H1 (cell line): ENCODE data around the gene MTMR2. TPM values are rescaled to one million over a fixed set of nuclear protein-coding genes. Genes with fewer than 3 reads are reported as not detected.
A peak's percentile ranks its signal among the peaks of the same experiment; 100 is the strongest.

ENCODE experiments used
- CTCF ChIA-PET: fragments of 300-600 bp; sonication (Branson Sonifier 250); formaldehyde crosslinking; loops from one replicate; lab custom pipeline; 2021; ENCODE audit not compliant: partially characterized antibody; lab: Charles Lee
- POLR2A ChIA-PET: fragments of 300-600 bp; sonication (Branson Sonifier 250); formaldehyde crosslinking; loops from one replicate; lab custom pipeline; 2021; ENCODE audit warnings: inconsistent platforms; ENCODE audit not compliant: partially characterized antibody; lab: Charles Lee
- DNase-seq, 2 experiments: peaks; one replicate each; pipeline versions ENCODE4 v3.0.0 to v3.0.0-alpha.2; 2010 to 2022; ENCODE audit warnings: low spot score in 2 of 2, low read depth in 1 of 2, mixed read lengths in 1 of 2
- FAIRE-seq: peaks from 2 replicates; lab custom pipeline; 2011; peaks lifted over from hg19 to GRCh38; lab: Jason Lieb, UNC
- H2AFZ ChIP-seq: 2 replicates; pipeline ENCODE4 v1.8.1; 2012; ENCODE audit warnings: low read length, inconsistent platforms
- H2AK5ac ChIP-seq: 2 replicates; pipeline ENCODE4 v1.6.1; 2013; ENCODE audit warnings: low read depth, low read length
- H2BK120ac ChIP-seq: replicated peaks from 2 replicates; pipeline ENCODE3; 2013; ENCODE audit warnings: low read depth, low read length, inconsistent platforms
- H2BK12ac ChIP-seq: 2 replicates; pipeline ENCODE4 v1.6.1; 2013; ENCODE audit warnings: low read depth, low read length
- H2BK15ac ChIP-seq: 2 replicates; pipeline ENCODE4 v1.6.1; 2013; ENCODE audit warnings: low read length
- H2BK20ac ChIP-seq: 2 replicates; pipeline ENCODE4 v1.6.1; 2013; ENCODE audit warnings: low read length
- H2BK5ac ChIP-seq: 2 replicates; pipeline ENCODE4 v1.6.1; 2013; ENCODE audit warnings: low read depth, low read length
- H3K14ac ChIP-seq: 2 replicates; pipeline ENCODE4 v1.6.1; 2013; ENCODE audit warnings: inconsistent platforms; ENCODE audit not compliant: insufficient read length
- H3K18ac ChIP-seq: 2 replicates; pipeline ENCODE4 v1.6.1; 2013; ENCODE audit warnings: low read length; ENCODE audit errors: extremely low read depth
- H3K23ac ChIP-seq: 2 replicates; pipeline ENCODE4 v1.6.1; 2013; ENCODE audit warnings: inconsistent platforms; ENCODE audit not compliant: insufficient read length
- H3K23me2 ChIP-seq: 2 replicates; pipeline ENCODE4 v1.6.1; 2013; ENCODE audit warnings: low read depth, low read length
- H3K27ac ChIP-seq: 2 replicates; pipeline ENCODE4 v1.6.1; 2011; ENCODE audit warnings: low read depth, low read length, inconsistent platforms
- H3K27me3 ChIP-seq, 4 experiments: replicated peaks in 1 of 4; 1 replicate in 1 of 4; 2 replicates in 3 of 4; pipeline versions ENCODE4 v1.6.1 to v1.8.1; 2011 to 2013; ENCODE audit warnings: low read length in 3 of 4, mild to moderate bottlenecking in 3 of 4, inconsistent platforms in 2 of 4, mixed read lengths in 2 of 4, moderate library complexity in 1 of 4; ENCODE audit not compliant: control insufficient read depth in 3 of 4, insufficient read depth in 3 of 4; ENCODE audit errors: extremely low read depth in 1 of 4
- H3K36me3 ChIP-seq, 4 experiments: 2 replicates each; pipeline versions ENCODE4 v1.6.1 to v1.8.1; 2011 to 2013; ENCODE audit warnings: mild to moderate bottlenecking in 4 of 4, low read length in 3 of 4, moderate library complexity in 2 of 4, control low read depth in 1 of 4, inconsistent platforms in 1 of 4; ENCODE audit not compliant: insufficient read depth in 4 of 4, control insufficient read depth in 2 of 4
- H3K4ac ChIP-seq: replicated peaks from 2 replicates; pipeline ENCODE3; 2013; ENCODE audit warnings: low read length, low read depth, mixed read lengths, inconsistent platforms; ENCODE audit not compliant: insufficient read length
- H3K4me1 ChIP-seq, 4 experiments: replicated peaks in 1 of 4; 1 replicate in 1 of 4; 2 replicates in 3 of 4; pipeline versions ENCODE4 v1.6.1 to v1.8.1; 2011 to 2013; ENCODE audit warnings: low read length in 3 of 4, inconsistent platforms in 2 of 4, mixed read lengths in 1 of 4; ENCODE audit not compliant: insufficient read depth in 4 of 4, control insufficient read depth in 3 of 4
- H3K4me2 ChIP-seq, 2 experiments: 2 replicates each; pipeline versions ENCODE4 v1.6.1 to v1.8.1; 2011 to 2013; ENCODE audit warnings: low read depth in 2 of 2, low read length in 2 of 2, control low read depth in 1 of 2, inconsistent platforms in 1 of 2, mild to moderate bottlenecking in 1 of 2; ENCODE audit not compliant: insufficient read depth in 1 of 2
- H3K4me3 ChIP-seq, 4 experiments: fragments of 200-600, 300-600 bp in 1 of 4; sonication (generic), shearing (Covaris generic), sonication (Bioruptor Twin) in 1 of 4; 2 replicates each; pipeline versions ENCODE4 v1.5.1 to v1.8.1; 2011 to 2016; ENCODE audit warnings: low read length in 4 of 4, low read depth in 3 of 4, control low read depth in 2 of 4, inconsistent platforms in 2 of 4, mild to moderate bottlenecking in 2 of 4, mixed read lengths in 1 of 4, moderate library complexity in 1 of 4; ENCODE audit not compliant: insufficient read depth in 2 of 4; ENCODE audit errors: extremely low read depth in 1 of 4
- H3K56ac ChIP-seq: replicated peaks from 2 replicates; pipeline ENCODE3; 2013; ENCODE audit warnings: low read depth, mild to moderate bottlenecking, mixed read lengths, low read length, inconsistent platforms; ENCODE audit not compliant: insufficient read length
- H3K79me1 ChIP-seq: 2 replicates; pipeline ENCODE4 v1.6.1; 2013; ENCODE audit warnings: low read depth, low read length, control low read depth
- H3K79me2 ChIP-seq, 2 experiments: 2 replicates each; pipeline versions ENCODE4 v1.6.1 to v1.8.1; 2012 to 2013; ENCODE audit warnings: low read length in 2 of 2, mild to moderate bottlenecking in 2 of 2, inconsistent platforms in 1 of 2; ENCODE audit not compliant: insufficient read depth in 2 of 2, control insufficient read depth in 1 of 2
- H3K9ac ChIP-seq, 4 experiments: replicated peaks in 1 of 4; 1 replicate in 1 of 4; 2 replicates in 3 of 4; pipeline versions ENCODE4 v1.6.1 to v1.8.1; 2011 to 2013; ENCODE audit warnings: low read depth in 3 of 4, low read length in 3 of 4, control low read depth in 2 of 4, mild to moderate bottlenecking in 2 of 4, moderate library complexity in 2 of 4, inconsistent platforms in 1 of 4; ENCODE audit errors: extremely low read depth in 1 of 4
- H3K9me3 ChIP-seq, 2 experiments: 2 replicates each; pipeline versions ENCODE4 v1.6.1 to v1.8.1; 2012 to 2013; ENCODE audit warnings: mild to moderate bottlenecking in 2 of 2, moderate library complexity in 2 of 2, control low read depth in 1 of 2, inconsistent platforms in 1 of 2, low read depth in 1 of 2, low read length in 1 of 2, mixed read lengths in 1 of 2; ENCODE audit not compliant: insufficient read depth in 2 of 2
- H4K20me1 ChIP-seq, 2 experiments: replicated peaks in 1 of 2; 2 replicates each; pipeline versions ENCODE3 to v1.8.1; 2011 to 2013; ENCODE audit warnings: inconsistent platforms in 2 of 2, low read length in 2 of 2, mild to moderate bottlenecking in 1 of 2; ENCODE audit not compliant: insufficient read depth in 2 of 2, control insufficient read depth in 1 of 2
- H4K5ac ChIP-seq: 2 replicates; pipeline ENCODE4 v1.6.1; 2013; ENCODE audit warnings: low read length, low read depth, mixed read lengths, inconsistent platforms; ENCODE audit not compliant: insufficient read length
- H4K8ac ChIP-seq: 2 replicates; pipeline ENCODE4 v1.8.0; 2013; ENCODE audit warnings: mild to moderate bottlenecking, moderate library complexity, low read length, inconsistent platforms; ENCODE audit not compliant: insufficient read depth; ENCODE audit errors: extremely low read depth
- H4K91ac ChIP-seq: replicated peaks from 2 replicates; pipeline ENCODE3; 2013; ENCODE audit warnings: low read length, mixed read lengths, inconsistent platforms; ENCODE audit not compliant: insufficient read length
- E2F6 ChIP-seq: IDR thresholded peaks from 2 replicates; pipeline ENCODE4 v1.6.1; 2012; ENCODE audit warnings: inconsistent platforms
- GABPA ChIP-seq: IDR thresholded peaks from 2 replicates; pipeline ENCODE4 v1.6.1; 2011; ENCODE audit warnings: mild to moderate bottlenecking, low read length, moderate library complexity, borderline replicate concordance; ENCODE audit not compliant: insufficient read depth
- KDM4A ChIP-seq: IDR thresholded peaks from one replicate; pipeline ENCODE4 v1.7.1; 2012; ENCODE audit warnings: low read depth, mild to moderate bottlenecking, moderate library complexity, low read length, inconsistent platforms; ENCODE audit not compliant: severe bottlenecking
- MAX ChIP-seq: IDR thresholded peaks from 2 replicates; pipeline ENCODE4 v1.6.1; 2012; ENCODE audit warnings: inconsistent platforms
- RFX5 ChIP-seq: IDR thresholded peaks from 2 replicates; pipeline ENCODE4 v1.6.1; 2011; ENCODE audit warnings: low read depth, low read length, improper control_type of control experiment, borderline replicate concordance
- SP1 ChIP-seq: IDR thresholded peaks from 2 replicates; pipeline ENCODE4 v1.6.1; 2011; ENCODE audit warnings: low read depth, low read length
- TAF7 ChIP-seq: optimal IDR thresholded peaks from 2 replicates; pipeline ENCODE3; 2011; ENCODE audit warnings: low read depth, mild to moderate bottlenecking, inconsistent platforms, low read length, moderate library complexity, borderline replicate concordance
- TEAD4 ChIP-seq: IDR thresholded peaks from 2 replicates; pipeline ENCODE4 v1.6.1; 2012; ENCODE audit warnings: low read depth, low read length, inconsistent platforms, mixed read lengths
- YY1 ChIP-seq: IDR thresholded peaks from 2 replicates; pipeline ENCODE4 v1.6.1; 2011; ENCODE audit warnings: low read depth, mild to moderate bottlenecking, low read length
- WGBS, 2 experiments: shearing (Covaris generic) in 1 of 2; methylation state at CpG; one replicate each; pipeline versions ENCODE4 v1.1.6 to v1.1.7; 2013 to 2015; ENCODE audit warnings: low lambda C conversion rate in 2 of 2, mixed read lengths in 2 of 2, inconsistent platforms in 1 of 2, low coverage in 1 of 2, missing lambda C conversion rate in 1 of 2; ENCODE audit not compliant: insufficient replicate concordance in 2 of 2, insufficient coverage in 1 of 2, insufficient read length in 1 of 2; ENCODE audit errors: extremely low coverage in 1 of 2, missing lambda C conversion rate in 1 of 2; 5-methylcytosine and 5-hydroxymethylcytosine counted together
- polyA plus RNA-seq, 7 experiments: library from polyadenylated mRNA; depleted of rRNA in 3 of 7; stranded (reverse) in 5 of 7; unstranded in 2 of 7; fragments of >200 nt in 5 of 7; fragments of 200-250 nt in 2 of 7; gene quantifications; 1 replicate in 5 of 7; 2 replicates in 1 of 7; 4 replicates in 1 of 7; pipeline versions ENCODE4 v1.2.1 to v1.2.3, GENCODE V29; 2011 to 2013; ENCODE audit warnings: missing spikeins in 2 of 7, mixed read lengths in 2 of 7
- total RNA-seq: library from RNA; stranded (reverse); fragmentation: NEBNext Ultra II Directional; extraction: Animal tissue kit (Norgen Biotek cat#: 25700); gene quantifications from 2 replicates; pipeline ENCODE4 v1.2.1, GENCODE V29; 2021

MTMR2 gene
- total and polyA plus RNA-seq, 2 of the 8 experiments (the other 6 are each of a cell fraction or from before 2014, with no cell fraction given) = 16.7 to 52.9 TPM

DNA sequence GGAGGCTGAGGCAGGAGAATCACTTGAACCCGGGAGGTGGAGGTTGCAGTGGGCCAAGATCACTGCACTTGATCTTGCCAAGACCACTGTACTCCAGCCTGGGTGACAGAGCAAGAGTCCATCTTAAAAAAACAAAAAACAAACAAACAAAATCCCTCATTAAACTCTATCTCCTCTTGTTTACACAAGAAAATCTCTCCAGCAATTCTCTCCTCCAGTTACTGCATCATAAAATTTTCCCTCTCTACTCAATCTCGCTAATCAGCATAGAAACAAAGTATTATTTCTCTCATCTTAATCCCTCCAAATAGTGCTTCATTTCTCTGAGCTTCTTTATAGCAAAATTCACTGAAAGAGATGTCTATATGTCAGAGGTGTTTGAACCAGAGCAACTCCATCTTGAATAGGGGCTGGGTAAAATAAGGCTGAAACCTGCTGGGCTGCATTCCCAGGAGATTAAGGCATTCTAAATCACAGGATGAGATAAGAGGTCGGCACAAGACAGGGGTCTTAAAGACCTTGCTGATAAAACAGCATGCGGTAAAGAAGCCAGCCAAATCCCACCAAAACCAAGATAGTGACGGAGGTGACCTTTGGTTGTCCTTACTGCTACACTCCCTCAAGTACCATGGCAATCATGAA lies 19.8 kb downstream of the MTMR2 start:
- Histone ChIP-seq H3K56ac (no peak overlapping the region), H3K4ac (no peak overlapping the region), H3K4me1 (peaks cover 2 to 7% (median 4%) of the 10 kb centered on the region in 4 experiments; a peak in 4 of 7 replicates), H3K79me1 (0 out of 2 replicates have a peak, but pooled peaks cover 3% of the 10 kb centered on the region), H2BK20ac (no peak overlapping the region), H3K27me3 (peaks cover 0 to 1% (median 0%) of the 10 kb centered on the region in 4 experiments; a peak in 1 of 7 replicates), H4K8ac (no peak overlapping the region), H2BK5ac (no peak overlapping the region), H3K4me2 (no peak overlapping the region), H3K4me3 (no peak overlapping the region), H3K9me3 (no peaks in the 10 kb centered on the region)
- POLR2A ChIA-PET = no interaction called here
- WGBS, 2 experiments = 89 to 100% methylated on average over 1 to 5 of the region's 5 CpGs
- TF ChIP-seq TAF7 (no peak), TEAD4 (peak; percentile 65; the same call in 1 of the 2 replicates), KDM4A (no peak), YY1 (0 out of 2 replicates have a peak, but pooled peaks have one; percentile 40), MAX (no peak), GABPA (no peak), E2F6 (peak; percentile 44; the same call in 1 of the 2 replicates), RFX5 (no peak), SP1 (0 out of 2 replicates have a peak, but pooled peaks have one; percentile 11)
- TF ChIP-seq, all 59 proteins: peak for 4
- Histone ChIP-seq H3K79me2 (peaks cover 0 to 68% of the 10 kb centered on the region in 2 experiments; a peak in 3 of 4 replicates), H2AFZ (no peak overlapping the region), H3K23ac (no peak overlapping the region), H3K23me2 (peaks cover 6% of the 10 kb centered on the region; the same call in 1 of the 2 replicates), H2AK5ac (no peak overlapping the region), H3K14ac (no peak overlapping the region), H3K18ac (no peak overlapping the region), H3K27ac (no peak overlapping the region), H2BK12ac (no peak overlapping the region), H2BK120ac (no peak overlapping the region), H4K5ac (no peak overlapping the region), H4K20me1 (peaks cover 0 to 2% of the 10 kb centered on the region in 2 experiments), H2BK15ac (no peak overlapping the region), H3K9ac (no peak overlapping the region), H4K91ac (no peak overlapping the region), H3K36me3 (no peaks in the 10 kb centered on the region)
- FAIRE-seq = no peak
- CTCF ChIA-PET = interaction anchor here (1.2 to 1.8 kb wide), 3 partner anchors 12 to 439 kb away, joined by 3 to 5 read pairs (median 4); partner anchors contain the start of gene MAML2
- no peak for DNase-seq
